ENCODE results near the gene PDE3B.

The PDE3B gene

DNA sequence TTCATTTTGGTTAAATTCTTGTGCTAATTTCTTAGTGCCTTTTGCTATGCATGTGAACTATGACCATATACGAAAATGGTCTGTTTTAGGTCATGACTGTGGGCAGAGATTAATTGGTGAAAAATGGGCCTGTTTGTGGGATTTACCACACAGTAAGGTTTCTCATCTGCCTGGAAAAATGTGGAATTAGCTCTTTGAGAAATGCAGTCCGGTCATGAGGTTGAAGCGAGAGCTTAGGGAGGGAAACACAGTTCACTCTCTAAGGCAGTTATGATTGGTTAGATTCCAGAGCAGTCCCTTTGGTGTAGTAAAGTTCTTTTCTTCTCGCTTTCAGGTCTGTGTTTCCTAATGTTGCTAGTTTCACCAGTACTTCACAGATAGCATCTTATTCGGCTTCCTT lies 1.2 kb upstream of the PDE3B start:
- TF ChIP-seq, protein P1, sequence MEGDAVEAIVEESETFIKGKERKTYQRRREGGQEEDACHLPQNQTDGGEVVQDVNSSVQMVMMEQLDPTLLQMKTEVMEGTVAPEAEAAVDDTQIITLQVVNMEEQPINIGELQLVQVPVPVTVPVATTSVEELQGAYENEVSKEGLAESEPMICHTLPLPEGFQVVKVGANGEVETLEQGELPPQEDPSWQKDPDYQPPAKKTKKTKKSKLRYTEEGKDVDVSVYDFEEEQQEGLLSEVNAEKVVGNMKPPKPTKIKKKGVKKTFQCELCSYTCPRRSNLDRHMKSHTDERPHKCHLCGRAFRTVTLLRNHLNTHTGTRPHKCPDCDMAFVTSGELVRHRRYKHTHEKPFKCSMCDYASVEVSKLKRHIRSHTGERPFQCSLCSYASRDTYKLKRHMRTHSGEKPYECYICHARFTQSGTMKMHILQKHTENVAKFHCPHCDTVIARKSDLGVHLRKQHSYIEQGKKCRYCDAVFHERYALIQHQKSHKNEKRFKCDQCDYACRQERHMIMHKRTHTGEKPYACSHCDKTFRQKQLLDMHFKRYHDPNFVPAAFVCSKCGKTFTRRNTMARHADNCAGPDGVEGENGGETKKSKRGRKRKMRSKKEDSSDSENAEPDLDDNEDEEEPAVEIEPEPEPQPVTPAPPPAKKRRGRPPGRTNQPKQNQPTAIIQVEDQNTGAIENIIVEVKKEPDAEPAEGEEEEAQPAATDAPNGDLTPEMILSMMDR (IDR thresholded peaks at IDR 0.05; ENCODE audit: extremely low read depth, missing control alignments) = no peak
- DNase-seq (ENCODE audit: low spot score) = no peak

DNA sequence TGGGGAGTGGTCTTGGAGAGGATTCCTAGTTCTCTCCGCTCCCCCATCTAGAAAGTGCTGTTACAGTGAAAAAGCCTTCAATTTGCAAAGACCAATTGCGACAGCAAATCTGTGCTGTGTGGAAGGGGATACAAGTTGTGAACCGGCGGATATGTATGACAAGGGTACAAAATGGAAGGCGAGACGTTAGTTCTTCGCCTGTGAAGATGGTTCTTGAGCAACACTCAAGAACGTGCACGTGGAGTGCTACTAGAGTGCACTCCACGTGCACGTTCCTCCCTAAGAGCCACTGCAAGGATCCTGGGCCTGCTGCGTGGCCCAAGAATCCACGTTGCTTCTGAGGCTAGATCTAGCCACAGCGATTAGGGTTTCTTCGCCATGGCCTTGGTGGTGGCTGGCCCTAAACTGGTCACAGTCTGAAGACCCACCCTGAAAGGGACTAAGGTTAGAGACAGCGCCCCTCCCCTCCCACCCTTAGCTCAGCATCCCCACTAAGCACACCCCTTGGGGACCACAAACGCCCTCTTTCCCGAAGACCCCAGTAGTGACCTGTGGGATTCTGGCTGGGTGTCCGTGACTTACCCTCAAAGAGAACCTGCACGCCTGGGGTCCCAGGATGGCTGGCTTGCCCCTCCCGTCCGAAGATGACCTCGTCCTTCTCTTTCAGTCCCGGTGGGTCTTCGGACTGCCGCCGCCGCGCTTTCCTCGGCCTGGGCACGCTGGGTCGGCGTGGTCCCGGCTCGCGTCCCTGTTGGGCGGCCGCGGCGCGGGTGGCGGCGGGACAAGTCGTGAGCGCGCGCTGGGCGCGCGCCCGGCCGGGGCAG lies 519 bp upstream of the PDE3B start:
- peak; percentile 23 for DNase-seq (ENCODE audit: low spot score)
- TF ChIP-seq, protein P1 (IDR thresholded peaks at IDR 0.05; ENCODE audit: extremely low read depth, missing control alignments) = no peak

DNA sequence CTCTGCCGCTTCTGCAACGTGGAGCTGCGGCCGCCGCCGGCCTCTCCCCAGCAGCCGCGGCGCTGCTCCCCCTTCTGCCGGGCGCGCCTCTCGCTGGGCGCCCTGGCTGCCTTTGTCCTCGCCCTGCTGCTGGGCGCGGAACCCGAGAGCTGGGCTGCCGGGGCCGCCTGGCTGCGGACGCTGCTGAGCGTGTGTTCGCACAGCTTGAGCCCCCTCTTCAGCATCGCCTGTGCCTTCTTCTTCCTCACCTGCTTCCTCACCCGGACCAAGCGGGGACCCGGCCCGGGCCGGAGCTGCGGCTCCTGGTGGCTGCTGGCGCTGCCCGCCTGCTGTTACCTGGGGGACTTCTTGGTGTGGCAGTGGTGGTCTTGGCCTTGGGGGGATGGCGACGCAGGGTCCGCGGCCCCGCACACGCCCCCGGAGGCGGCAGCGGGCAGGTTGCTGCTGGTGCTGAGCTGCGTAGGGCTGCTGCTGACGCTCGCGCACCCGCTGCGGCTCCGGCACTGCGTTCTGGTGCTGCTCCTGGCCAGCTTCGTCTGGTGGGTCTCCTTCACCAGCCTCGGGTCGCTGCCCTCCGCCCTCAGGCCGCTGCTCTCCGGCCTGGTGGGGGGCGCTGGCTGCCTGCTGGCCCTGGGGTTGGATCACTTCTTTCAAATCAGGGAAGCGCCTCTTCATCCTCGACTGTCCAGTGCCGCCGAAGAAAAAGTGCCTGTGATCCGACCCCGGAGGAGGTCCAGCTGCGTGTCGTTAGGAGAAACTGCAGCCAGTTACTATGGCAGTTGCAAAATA lies 816 bp downstream of the PDE3B start:
- DNase-seq (ENCODE audit: low spot score) = peak; percentile 70
- TF ChIP-seq, protein P1 (IDR thresholded peaks at IDR 0.05; ENCODE audit: extremely low read depth, missing control alignments) = no peak

DNA sequence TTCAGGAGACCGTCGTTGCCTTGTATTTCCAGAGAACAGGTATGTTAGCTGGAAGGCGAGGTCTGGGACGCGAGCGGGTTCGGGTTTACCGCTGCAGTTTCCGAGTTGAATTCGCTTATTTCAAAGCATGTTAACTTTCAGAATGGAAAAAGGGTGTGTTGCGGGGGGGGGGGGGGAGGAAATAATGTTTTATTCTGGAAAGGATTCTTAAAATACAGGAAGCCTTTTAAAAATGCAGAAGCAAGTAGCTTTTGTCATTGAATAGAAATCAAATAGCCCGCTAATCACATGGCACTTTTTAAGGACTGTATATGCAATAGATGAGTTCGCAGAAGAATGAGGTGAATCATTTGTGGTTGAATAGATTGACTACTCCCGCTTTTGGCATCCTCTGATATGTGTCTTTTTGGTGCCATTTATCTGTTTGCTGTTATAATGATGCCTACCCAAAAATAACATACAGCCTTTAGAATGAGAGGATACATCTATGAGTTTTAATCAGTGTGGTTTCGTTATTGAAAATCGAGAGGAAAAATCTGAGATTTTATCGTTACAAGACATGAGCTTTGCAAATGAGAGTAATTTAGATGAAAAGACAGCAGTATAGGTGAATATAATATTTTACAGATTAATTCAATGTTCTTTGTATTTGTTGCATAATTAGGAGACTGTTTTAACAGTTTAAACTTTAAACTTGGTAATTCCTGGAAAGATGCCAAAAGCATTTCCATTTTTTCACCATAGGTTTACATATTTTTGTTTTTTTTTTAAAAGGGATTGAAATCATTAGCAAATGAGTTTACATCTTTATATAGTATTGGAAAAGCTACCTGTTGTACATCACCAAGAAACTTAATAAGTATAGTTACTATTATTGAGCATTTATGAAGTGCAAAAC lies 1.7 kb downstream of the PDE3B start:
- DNase-seq (ENCODE audit: low spot score) = peak; percentile 21
- TF ChIP-seq, protein P1 (IDR thresholded peaks at IDR 0.05; ENCODE audit: extremely low read depth, missing control alignments) = no peak

DNA sequence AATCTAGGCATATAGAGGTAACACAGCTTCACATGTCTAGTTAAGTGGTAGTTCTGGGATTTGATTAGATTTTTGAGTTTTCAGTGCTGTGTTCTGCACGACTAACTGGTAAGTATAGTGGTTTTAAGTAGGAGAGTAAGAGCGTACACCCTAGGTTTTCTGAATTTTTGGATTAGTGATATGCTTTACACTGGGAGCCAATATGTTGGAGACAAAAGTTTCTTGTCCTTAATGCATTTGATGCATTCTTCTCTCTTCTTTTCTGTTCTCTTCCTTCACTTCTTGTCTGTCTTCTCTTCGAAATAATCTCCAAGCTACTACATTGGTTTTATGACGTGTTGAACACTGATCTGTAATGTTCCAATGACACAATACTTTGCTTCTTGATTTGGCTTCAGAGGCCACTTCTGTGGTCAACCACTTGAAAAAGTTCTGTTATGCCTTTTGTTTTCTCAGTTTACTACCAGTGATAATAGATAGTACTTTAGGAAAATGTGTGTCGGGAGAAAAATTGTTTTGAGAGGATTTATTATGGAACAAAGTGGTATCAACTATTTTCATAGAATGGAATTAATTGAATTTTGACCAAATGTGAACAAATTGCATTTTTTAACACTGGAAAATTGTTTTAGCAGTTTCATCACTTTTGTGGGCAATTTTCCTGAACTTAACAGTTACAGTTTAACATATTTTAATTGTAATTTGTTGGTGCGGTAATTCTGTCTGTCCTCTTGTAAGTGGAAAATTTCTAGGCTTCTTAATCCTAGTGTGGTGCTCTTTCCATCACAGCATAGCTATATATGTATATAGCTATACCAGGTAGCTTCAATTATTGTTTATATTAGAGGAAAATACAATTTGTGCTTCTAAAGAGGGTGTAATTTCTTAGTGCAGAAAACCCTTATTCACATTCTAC lies 2.6 kb downstream of the PDE3B start:
- TF ChIP-seq, protein P1 (IDR thresholded peaks at IDR 0.05; ENCODE audit: extremely low read depth, missing control alignments) = no peak
- DNase-seq (ENCODE audit: low spot score) = no peak

DNA sequence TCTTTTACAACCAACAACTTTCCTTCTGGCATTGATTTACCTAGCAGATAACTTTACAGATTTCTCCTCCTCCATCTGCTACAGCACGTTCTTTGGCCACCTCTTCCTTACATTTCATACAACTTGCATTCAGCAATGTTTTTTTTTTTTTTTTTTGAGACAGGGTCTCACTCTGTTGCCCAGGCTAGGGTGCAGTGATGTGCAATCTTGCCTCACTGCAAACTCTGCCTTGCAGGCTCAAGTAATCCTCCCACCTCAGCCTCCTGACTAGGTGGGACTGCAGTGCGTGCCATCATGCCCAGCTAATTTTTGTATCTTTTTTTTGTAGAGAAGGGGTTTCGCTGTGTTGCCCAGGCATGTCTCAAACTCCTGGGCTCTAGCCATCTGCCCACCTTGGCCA lies 6.5 kb downstream of the PDE3B start:
- no peak for DNase-seq (ENCODE audit: low spot score)
- TF ChIP-seq, protein P1 (IDR thresholded peaks at IDR 0.05; ENCODE audit: extremely low read depth, missing control alignments) = no peak
